ENCODE data around the gene RBFOX2. TPM values are rescaled to one million over a fixed set of nuclear protein-coding genes. Genes with fewer than 3 reads are reported as not detected.

RBFOX2 gene
- polyA plus RNA-seq, 1 of the 3 experiments (the other 2 are of a cell fraction): 115 TPM

DNA sequence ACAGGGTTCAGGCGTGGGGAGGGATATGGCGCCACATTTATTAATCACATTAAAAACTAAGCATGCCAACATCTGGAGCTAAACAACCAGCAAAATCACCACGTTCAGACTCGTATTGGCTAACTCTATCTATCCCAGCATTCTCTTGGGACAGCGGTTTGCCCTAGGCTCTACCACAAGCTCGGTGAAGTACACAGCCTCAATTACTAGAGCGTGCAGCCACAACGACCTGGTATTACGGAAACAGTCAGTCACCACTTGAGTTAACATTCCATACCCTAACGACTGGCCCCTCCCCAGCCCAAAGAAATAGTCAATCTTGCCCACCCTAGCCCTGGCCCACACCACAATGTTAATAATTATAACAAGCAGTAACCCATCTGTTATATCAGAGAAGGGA is 278.8 kb downstream of the RBFOX2 start (continued):
- TF ChIP-seq, protein P1, sequence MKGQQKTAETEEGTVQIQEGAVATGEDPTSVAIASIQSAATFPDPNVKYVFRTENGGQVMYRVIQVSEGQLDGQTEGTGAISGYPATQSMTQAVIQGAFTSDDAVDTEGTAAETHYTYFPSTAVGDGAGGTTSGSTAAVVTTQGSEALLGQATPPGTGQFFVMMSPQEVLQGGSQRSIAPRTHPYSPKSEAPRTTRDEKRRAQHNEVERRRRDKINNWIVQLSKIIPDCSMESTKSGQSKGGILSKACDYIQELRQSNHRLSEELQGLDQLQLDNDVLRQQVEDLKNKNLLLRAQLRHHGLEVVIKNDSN (IDR thresholded peaks at IDR 0.05; ENCODE audit: borderline replicate concordance, low read depth): no peak
- no peak for TF ChIP-seq REST (IDR thresholded peaks at IDR 0.05; ENCODE audit: low read depth, low read length)
- TF ChIP-seq POLR2AphosphoS5 (IDR thresholded peaks at IDR 0.05; ENCODE audit: low read depth, low read length): no peak
- TF ChIP-seq TAF1 (IDR thresholded peaks at IDR 0.05; ENCODE audit: borderline replicate concordance, low read depth, low read length): no peak

- POLR2A ChIA-PET: no interaction called here
- H4K20me1 ChIP-seq (ENCODE audit: insufficient read depth): peaks cover 8% of the 10 kb centered on the region; the same call in 1 of the 2 replicates
- no peak overlapping the region for H3K9ac ChIP-seq
Measured at GRCh38 chr22:35746946-35747703, 281.5 kb downstream of the RBFOX2 start.

More at GRCh38 chr22:35746946-35747703, 281.5 kb downstream of the RBFOX2 start:
- Histone ChIP-seq H3K27me3 (ENCODE audit: insufficient read depth) (no peaks in the 10 kb centered on the region), H3K27ac (ENCODE audit: low read depth in 2 of 2, low read length in 1 of 2) (peak overlapping the region in 1 of 2 experiments; percentile 15; a peak in 2 of 4 replicates), H3K4me1 (ENCODE audit: control insufficient read depth in 1 of 2, insufficient read depth in 2 of 2, low read depth in 1 of 2, low read length in 1 of 2) (peaks cover 35 to 37% of the 10 kb centered on the region in 2 experiments), H3K9me3 (no peaks in the 10 kb centered on the region), H2AFZ (ENCODE audit: low read depth) (no peak overlapping the region), H3K4me3 (ENCODE audit: low read depth in 2 of 2, low read length in 1 of 2) (no peak overlapping the region), H3K79me2 (ENCODE audit: insufficient read depth) (peaks cover 19% of the 10 kb centered on the region), H3K36me3 (replicated peaks in 1 of 2; ENCODE audit: control insufficient read depth in 1 of 2, insufficient read depth in 2 of 2, low read length in 1 of 2) (peaks cover 41 to 65% of the 10 kb centered on the region in 2 experiments), H3K4me2 (no peak overlapping the region), H3F3A (replicated peaks; ENCODE audit: insufficient read depth) (peaks cover 46% of the 10 kb centered on the region), H3K9me2 (no peaks in the 10 kb centered on the region)
- no peak for DNase-seq
- TF ChIP-seq TEAD4 (IDR thresholded peaks at IDR 0.05; ENCODE audit: borderline replicate concordance, insufficient read depth) (no peak), SMC3 (IDR thresholded peaks at IDR 0.05; ENCODE audit: low read depth, low read length) (no peak), MAX (IDR thresholded peaks at IDR 0.05; ENCODE audit: low read depth) (no peak), USF2 (IDR thresholded peaks at IDR 0.05; ENCODE audit: borderline replicate concordance, low read depth, low read length) (no peak), JUND (IDR thresholded peaks at IDR 0.05) (no peak), RCOR1 (IDR thresholded peaks at IDR 0.05; ENCODE audit: low read length) (no peak)
- TF ChIP-seq, protein P2, sequence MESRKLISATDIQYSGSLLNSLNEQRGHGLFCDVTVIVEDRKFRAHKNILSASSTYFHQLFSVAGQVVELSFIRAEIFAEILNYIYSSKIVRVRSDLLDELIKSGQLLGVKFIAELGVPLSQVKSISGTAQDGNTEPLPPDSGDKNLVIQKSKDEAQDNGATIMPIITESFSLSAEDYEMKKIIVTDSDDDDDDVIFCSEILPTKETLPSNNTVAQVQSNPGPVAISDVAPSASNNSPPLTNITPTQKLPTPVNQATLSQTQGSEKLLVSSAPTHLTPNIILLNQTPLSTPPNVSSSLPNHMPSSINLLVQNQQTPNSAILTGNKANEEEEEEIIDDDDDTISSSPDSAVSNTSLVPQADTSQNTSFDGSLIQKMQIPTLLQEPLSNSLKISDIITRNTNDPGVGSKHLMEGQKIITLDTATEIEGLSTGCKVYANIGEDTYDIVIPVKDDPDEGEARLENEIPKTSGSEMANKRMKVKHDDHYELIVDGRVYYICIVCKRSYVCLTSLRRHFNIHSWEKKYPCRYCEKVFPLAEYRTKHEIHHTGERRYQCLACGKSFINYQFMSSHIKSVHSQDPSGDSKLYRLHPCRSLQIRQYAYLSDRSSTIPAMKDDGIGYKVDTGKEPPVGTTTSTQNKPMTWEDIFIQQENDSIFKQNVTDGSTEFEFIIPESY (IDR thresholded peaks at IDR 0.05; ENCODE audit: borderline replicate concordance, low read depth): no peak
- TF ChIP-seq, protein P3, sequence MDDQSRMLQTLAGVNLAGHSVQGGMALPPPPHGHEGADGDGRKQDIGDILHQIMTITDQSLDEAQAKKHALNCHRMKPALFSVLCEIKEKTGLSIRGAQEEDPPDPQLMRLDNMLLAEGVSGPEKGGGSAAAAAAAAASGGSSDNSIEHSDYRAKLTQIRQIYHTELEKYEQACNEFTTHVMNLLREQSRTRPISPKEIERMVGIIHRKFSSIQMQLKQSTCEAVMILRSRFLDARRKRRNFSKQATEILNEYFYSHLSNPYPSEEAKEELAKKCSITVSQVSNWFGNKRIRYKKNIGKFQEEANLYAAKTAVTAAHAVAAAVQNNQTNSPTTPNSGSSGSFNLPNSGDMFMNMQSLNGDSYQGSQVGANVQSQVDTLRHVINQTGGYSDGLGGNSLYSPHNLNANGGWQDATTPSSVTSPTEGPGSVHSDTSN (IDR thresholded peaks at IDR 0.05): no peak
- CTCF ChIA-PET: interaction anchor here (0.6 kb wide), 1 partner anchor 60 kb away, joined by 3 read pairs; no protein-coding TSS in a partner anchor
- WGBS (ENCODE audit: low lambda C conversion rate): 90% methylated on average over 4 of the region's 4 CpGs
